Tibial nerve (tissue), 3 donors: Measurements from ENCODE around the gene CALHM5.

Experiments
- POLR2A ChIP-seq, 2 donors: fragments of 450-650 bp; IDR thresholded peaks; one replicate each; pipeline ENCODE4 v1.6.1; 2017; ENCODE audit warnings: antibody characterized with exemption in 2 of 2, mild to moderate bottlenecking in 2 of 2, moderate library complexity in 2 of 2
- TF ChIP-seq, protein P1 (sequence below), 5 experiments: fragments of 200-600 bp in 3 of 5; fragments of 450-650 bp in 2 of 5; sonication (generic) in 3 of 5; IDR thresholded peaks; one replicate each; pipeline ENCODE4 v1.5.1; 2016 to 2019; ENCODE audit warnings: antibody characterized with exemption in 5 of 5, mild to moderate bottlenecking in 3 of 5, moderate library complexity in 2 of 5

DNA sequence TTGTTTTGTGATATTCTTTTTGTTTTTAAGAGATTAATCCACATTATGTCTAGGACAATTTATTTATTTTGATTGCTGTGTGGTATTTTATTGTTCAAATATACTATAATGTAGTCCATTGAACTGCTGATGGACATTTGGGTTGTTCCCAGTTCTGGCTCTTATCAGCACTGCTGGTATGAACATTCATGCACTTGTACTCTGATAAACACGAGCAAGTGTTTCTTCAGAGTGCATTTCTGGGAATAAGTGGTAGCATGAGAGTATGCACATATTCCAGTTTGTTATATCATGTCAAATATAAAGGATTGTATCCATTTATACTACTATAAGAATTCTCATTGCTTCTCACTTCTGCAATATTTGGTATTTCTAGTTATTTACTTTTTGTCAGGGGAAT lies 43.1 kb upstream of the CALHM5 start:
- TF ChIP-seq, protein P1, sequence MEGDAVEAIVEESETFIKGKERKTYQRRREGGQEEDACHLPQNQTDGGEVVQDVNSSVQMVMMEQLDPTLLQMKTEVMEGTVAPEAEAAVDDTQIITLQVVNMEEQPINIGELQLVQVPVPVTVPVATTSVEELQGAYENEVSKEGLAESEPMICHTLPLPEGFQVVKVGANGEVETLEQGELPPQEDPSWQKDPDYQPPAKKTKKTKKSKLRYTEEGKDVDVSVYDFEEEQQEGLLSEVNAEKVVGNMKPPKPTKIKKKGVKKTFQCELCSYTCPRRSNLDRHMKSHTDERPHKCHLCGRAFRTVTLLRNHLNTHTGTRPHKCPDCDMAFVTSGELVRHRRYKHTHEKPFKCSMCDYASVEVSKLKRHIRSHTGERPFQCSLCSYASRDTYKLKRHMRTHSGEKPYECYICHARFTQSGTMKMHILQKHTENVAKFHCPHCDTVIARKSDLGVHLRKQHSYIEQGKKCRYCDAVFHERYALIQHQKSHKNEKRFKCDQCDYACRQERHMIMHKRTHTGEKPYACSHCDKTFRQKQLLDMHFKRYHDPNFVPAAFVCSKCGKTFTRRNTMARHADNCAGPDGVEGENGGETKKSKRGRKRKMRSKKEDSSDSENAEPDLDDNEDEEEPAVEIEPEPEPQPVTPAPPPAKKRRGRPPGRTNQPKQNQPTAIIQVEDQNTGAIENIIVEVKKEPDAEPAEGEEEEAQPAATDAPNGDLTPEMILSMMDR (IDR thresholded peaks at IDR 0.05), result no peak
- no peak for TF ChIP-seq POLR2A (IDR thresholded peaks at IDR 0.05)
